C4-2B (cell line): ENCODE results near the gene MAN2A1.

ENCODE experiments used
- ZFX ChIP-seq: fragments of 450-650 bp; IDR thresholded peaks from 2 replicates; pipeline ENCODE4 v1.6.1; 2017
- TF ChIP-seq, protein P1 (sequence below): fragments of 450-650 bp; conservative IDR thresholded peaks from 2 replicates; pipeline ENCODE4 v1.5.1; 2017; ENCODE audit warnings: mild to moderate bottlenecking

DNA sequence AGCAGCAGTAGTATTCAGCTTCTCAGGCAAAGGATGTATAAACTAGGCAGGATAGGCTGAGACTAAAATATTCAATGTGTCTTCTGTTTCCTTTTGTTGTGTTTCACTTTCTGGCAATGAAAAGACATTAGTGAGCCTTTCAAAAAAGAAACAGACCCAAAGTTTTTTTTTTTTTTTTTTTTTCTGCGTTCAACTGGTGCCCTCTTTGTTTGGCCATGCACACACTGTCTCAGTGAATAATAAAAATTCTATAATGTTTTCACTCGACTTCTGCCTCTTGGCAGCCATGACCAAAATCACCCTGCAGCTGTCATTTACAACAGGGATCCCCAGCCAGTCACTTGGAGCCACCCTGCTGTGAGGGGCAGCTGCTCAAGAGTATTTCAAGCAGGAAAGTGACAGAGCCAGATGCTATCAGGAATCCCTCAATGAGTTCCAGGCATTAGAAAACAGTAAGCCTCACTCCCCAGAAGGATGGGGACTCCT lies 44.0 kb upstream of the MAN2A1 start:
- TF ChIP-seq, protein P1, sequence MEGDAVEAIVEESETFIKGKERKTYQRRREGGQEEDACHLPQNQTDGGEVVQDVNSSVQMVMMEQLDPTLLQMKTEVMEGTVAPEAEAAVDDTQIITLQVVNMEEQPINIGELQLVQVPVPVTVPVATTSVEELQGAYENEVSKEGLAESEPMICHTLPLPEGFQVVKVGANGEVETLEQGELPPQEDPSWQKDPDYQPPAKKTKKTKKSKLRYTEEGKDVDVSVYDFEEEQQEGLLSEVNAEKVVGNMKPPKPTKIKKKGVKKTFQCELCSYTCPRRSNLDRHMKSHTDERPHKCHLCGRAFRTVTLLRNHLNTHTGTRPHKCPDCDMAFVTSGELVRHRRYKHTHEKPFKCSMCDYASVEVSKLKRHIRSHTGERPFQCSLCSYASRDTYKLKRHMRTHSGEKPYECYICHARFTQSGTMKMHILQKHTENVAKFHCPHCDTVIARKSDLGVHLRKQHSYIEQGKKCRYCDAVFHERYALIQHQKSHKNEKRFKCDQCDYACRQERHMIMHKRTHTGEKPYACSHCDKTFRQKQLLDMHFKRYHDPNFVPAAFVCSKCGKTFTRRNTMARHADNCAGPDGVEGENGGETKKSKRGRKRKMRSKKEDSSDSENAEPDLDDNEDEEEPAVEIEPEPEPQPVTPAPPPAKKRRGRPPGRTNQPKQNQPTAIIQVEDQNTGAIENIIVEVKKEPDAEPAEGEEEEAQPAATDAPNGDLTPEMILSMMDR, result no peak
- no peak for TF ChIP-seq ZFX
